ENCODE results near the gene PHYKPL. TPM values are rescaled to one million over a fixed set of nuclear protein-coding genes. Genes with fewer than 3 reads are reported as not detected.
A peak's percentile ranks its signal among the peaks of the same experiment; 100 is the strongest.

The PHYKPL gene
- total RNA-seq, 1 donor from 2014 or later: 144 TPM

- DNase-seq (ENCODE audit: low spot score): no peak
These were observed 39.8 kb downstream of the PHYKPL start for GRCh38 chr5:178192787-178193186.

GRCh38 chr5:178192244-178192643 lies 40.4 kb downstream of the PHYKPL start:
- DNase-seq (ENCODE audit: low spot score): no peak

- no peak for DNase-seq (ENCODE audit: low spot score)
These were observed 40.9 kb downstream of the PHYKPL start for GRCh38 chr5:178191661-178192060.

DNA sequence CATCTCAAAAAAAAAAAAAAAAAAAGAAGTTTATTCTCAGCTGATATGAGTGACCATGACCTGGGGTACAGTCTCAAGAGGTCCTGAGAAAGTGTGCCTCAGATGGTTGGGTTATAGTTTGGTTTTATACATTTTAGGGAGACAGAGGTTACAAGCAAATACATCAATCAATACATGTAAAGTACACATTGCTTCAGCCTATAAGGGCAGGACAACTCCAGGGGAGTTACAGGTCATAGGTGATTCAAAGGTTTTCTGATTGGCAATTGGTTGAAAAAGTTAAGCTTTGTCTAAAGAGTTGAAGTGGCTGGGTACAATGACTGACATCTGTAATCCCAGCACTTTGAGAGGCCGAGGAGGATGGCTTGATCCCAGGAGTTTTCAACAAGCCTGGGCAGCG lies 43.2 kb downstream of the PHYKPL start:
- DNase-seq (ENCODE audit: low spot score): no peak

DNA sequence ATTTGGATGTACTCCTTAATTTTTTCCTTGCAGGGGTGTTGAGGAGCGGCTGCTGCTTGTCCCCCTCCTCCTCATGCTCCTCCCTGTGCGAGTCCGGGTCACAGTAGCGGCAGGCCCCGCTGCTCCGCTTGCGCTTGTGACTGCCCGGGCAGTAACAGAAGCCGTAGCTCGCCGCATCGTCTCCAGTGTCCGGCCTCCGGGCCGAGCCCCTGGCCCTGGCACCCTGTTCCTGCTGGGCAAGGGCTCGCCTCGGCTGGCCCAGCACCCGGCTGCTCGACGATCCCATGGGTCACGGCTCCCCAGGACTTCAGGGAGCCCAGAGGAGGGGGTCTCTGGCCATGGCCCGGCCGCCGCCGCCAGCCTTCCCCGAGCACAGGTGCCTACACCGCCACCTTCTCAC lies 45.6 kb downstream of the PHYKPL start, which contains the start of gene GMCL2:
Gene GMCL2, minus strand, starts transcription at position 358 of the 400 bp plus-strand sequence. Its CDS starts 72 bp downstream, at position 286.
- no peak for DNase-seq (ENCODE audit: low spot score)

- no peak for DNase-seq (ENCODE audit: low spot score)
These were observed 46.2 kb downstream of the PHYKPL start for GRCh38 chr5:178186427-178186826.

DNA sequence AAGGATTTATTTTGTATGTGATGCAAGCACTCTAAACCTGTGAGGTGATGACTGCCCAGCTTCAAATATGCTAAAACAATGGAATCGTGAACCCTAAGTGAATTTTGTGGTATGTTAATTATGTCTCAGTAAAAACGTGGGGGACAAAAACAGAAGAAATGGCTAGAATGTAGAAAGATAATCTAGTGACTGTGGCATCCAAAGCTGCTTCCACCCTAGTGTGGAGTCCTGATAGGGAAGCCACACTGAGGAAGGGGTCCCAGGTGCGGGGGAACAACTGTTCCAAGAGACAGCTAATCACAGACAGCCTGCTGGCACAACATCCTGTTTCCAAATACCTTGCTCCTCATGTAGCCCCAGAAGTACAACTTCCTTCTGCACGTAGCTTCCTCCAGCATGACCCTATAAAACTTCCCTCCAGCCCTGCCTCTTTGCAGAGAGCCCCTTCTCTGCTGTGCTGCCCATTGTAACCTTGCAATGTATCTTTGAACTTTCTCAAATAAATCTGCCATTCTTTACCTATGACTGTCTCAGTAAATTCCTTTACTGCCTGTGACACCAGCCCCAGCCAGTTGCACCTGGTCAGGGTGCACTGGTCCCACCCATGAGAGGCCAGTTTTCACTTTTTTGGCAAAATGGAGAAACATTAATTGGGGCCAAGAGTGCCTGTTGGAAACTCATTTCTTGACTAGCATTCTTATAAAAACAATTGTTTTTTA lies 50.3 kb downstream of the PHYKPL start:
- no peak for DNase-seq (ENCODE audit: low spot score)

DNA sequence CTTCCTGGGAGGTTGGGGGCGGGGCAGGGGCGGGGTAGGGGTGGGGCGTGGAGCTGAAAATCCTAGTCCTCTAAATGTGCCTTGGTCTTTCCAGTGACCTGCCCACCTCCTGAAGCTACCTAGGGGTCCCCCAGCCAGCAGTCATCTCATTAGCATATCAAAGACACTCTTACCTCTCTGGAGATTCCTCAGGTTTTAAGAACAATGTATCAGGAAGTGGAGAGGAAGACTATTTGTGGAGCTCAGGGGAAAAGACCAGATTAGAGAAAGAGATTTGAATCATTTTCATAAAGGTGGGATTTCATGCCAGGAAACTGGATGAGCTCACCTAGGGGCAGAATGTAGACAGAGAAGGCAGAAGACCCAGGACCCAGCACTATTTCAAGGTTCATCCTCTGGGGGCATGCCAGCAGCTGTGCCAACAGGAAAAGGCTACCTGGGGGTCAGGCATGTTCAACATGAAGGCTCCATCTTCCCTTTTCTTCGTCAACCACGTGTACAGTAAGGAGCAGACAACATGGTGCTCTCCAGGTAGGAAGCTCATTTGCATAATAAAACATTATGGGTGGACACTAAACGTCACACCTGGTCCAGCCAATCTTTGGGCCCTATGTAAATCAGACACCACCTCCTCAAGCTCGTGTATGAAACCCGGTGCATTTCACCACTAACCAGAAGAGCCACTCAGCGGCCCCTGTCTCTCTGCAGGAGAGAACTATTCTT lies 52.3 kb downstream of the PHYKPL start:
- no peak for DNase-seq (ENCODE audit: low spot score)

DNA sequence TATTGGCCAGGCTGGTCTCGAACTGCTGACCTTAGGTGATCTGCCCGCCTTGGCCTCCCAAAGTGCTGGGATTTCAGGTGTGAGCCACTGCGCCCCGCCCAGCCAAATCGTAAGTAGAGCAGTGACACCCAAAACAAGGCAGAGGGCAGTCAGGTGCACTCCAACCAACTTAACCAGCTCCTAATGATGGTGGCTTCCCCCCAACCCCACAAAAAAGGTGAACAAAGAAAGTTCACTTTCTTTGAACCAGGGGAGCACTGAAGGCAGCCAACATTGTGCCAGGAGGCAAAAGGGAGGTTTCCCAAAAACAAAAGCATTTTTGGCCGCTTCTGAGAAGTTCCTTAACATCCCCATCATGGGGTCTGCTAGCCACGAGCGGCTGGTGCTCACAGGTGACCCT lies 55.0 kb downstream of the PHYKPL start:
- DNase-seq (ENCODE audit: low spot score): no peak

DNA sequence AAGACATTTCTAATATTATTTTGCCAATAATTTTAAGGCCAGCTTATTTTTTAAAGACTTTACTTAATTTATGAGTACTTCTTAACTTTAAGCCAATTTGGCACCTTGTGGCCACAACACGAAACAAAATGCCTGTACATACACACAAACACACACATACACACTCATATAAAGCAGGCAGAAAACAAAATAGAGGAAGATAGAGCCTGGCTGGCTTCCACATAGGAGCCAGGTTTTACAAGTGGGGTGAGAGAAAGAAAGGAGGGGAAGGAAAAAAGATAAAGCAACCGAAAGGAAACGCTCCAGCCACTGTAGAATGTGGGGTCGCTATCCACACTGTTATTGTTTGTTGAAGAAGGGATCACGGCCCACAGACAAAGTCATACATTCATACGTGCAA lies 55.8 kb downstream of the PHYKPL start:
- no peak for DNase-seq (ENCODE audit: low spot score)

DNA sequence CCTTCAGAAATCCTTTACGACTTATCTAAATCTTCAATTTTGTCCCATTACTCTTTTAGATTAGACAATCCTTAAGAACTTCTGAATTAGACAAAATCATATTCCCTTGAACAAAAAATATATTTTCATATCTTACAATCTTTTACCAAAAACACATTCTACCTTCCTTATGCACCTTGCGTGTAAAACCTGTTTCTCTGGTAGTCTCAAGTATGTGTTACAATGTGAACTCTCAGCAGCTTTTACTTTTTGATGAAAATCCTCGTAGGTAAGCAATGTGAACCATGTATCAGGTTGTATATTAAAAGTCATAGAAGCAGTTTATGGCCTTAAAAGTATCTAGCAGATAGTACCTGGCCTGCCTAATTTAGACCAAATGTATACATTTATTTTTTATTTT lies 58.1 kb downstream of the PHYKPL start:
- DNase-seq (ENCODE audit: low spot score): no peak

- DNase-seq (ENCODE audit: low spot score): no peak
These were observed 62.1 kb downstream of the PHYKPL start for GRCh38 chr5:178170455-178170854.

DNA sequence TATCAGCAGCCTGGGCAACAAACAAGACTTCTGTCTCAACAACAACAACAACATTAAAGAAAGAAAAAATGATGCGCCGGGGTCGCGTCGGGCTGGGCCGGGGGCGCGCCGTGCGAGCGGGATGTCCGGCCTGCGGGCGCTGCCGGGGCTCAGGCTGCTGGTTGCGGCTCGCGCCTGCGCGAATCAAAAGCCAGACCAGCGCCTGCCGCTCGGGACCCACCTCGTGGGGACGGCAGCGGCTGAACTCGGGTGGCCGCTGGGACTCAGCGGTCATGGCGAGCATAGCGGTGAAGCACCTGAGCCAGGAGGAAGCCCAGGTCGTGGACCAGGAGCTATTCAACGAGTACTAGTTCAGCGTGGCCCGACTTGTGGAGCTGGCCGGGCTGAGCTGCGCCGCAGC lies 67.0 kb downstream of the PHYKPL start:
- no peak for DNase-seq (ENCODE audit: low spot score)

- peak; percentile 95 for DNase-seq (ENCODE audit: low spot score)
These were observed 68.5 kb downstream of the PHYKPL start for GRCh38 chr5:178163772-178164735.

DNA sequence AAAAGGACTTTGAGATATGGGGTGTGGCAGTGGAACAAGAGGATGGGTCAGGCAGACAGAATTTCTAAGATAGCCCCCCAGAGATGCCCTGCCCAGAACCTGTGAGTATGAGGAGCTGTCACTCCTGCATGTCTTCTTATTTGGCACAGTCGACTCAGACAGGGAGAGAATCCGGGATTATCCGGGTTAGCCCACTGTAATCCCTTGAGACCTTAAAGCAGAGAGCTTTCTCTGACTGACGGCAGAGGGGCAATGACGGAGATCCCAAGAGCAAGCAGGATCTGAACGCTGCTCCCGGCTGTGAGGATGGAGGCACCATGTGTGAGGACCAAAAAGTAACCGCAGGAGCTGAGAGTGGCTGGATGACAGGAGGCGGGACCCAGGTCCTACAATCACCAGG lies 70.1 kb downstream of the PHYKPL start:
- no peak for DNase-seq (ENCODE audit: low spot score)

DNA sequence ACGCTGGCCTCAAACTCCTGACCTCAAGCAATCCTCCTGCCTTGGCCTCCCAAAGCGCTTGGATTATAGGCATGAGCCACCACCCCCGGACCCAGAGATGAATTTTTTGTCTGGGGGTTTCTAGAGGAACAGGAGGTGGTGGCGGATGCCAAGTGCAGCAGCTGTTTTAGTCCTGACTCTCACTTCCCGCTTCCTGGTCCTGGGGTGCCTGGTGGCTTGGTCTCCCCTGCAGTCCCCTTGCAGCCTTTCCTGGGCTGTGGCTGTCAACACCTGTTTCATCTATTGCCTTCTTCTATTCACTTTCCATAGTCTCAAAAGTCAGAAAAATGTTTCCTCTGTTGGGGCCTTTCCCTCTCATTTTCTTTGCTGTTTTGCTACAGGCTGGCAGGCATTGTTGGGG lies 72.4 kb downstream of the PHYKPL start:
- DNase-seq (ENCODE audit: low spot score): no peak

Other genes with a start within 250 kb of the PHYKPL start
- not detected for gene PROP1, start 236.6 kb downstream of the PHYKPL start, total RNA-seq
- 2.4 TPM for gene N4BP3, start 119.3 kb downstream of the PHYKPL start, total RNA-seq
- 32.9 TPM for gene RMND5B, start 101.8 kb downstream of the PHYKPL start, total RNA-seq
- gene NHP2, start 78.9 kb downstream of the PHYKPL start, total RNA-seq: 99.2 TPM
- gene GMCL2, start 45.4 kb downstream of the PHYKPL start, total RNA-seq: not detected
- gene HNRNPAB, start 28.3 kb downstream of the PHYKPL start, total RNA-seq: 186 TPM